PFSK-1 (cell line): Measurements from ENCODE around the gene KCNQ5.

Experiments
- FOXP2 ChIP-seq: optimal IDR thresholded peaks from 2 replicates; pipeline ENCODE3; 2011; ENCODE audit warnings: borderline replicate concordance, control low read depth, inconsistent platforms; ENCODE audit not compliant: insufficient read depth; ENCODE audit errors: extremely low read length, extremely low read depth
- POLR2AphosphoS5 ChIP-seq: IDR thresholded peaks from 2 replicates; pipeline ENCODE4 v1.6.1; 2012; ENCODE audit warnings: low read depth, mild to moderate bottlenecking, control low read depth, low read length, moderate library complexity
- SIN3A ChIP-seq: IDR thresholded peaks from 2 replicates; pipeline ENCODE4 v1.6.1; 2012; ENCODE audit warnings: mild to moderate bottlenecking, low read length, moderate library complexity, borderline replicate concordance; ENCODE audit not compliant: insufficient read depth
- TAF1 ChIP-seq: IDR thresholded peaks from 2 replicates; pipeline ENCODE4 v1.6.1; 2012; ENCODE audit warnings: low read length, control low read depth, borderline replicate concordance; ENCODE audit not compliant: insufficient read depth
- TF ChIP-seq, protein P1 (sequence below), 2 experiments: IDR thresholded peaks; 2 replicates each; pipeline versions ENCODE4 v1.6.1 to v1.8.0; 2011 to 2012; ENCODE audit warnings: low read depth in 2 of 2, low read length in 2 of 2, control low read depth in 1 of 2, inconsistent platforms in 1 of 2, mild to moderate bottlenecking in 1 of 2, moderate library complexity in 1 of 2; ENCODE audit not compliant: insufficient read depth in 1 of 2

KCNQ5 gene

DNA sequence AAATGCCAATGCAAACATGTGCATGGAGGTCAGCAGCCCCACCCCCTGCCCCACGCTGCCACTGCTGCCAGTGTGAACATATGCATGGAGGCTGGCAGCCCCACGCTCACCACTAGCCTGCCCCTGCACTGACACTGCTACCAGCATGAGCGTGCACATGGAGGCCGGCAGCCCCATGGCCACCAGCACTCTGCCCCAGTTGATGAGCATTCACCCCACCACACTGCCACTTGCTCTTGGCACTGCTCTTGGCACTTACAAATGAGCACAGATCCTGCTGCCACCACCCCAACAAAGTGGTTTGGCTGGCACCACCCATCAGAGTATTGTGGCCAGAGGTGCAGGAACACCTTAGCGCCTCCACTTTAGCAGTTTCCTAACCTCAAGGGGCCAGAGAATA, 429.3 kb downstream of the KCNQ5 start:
- no peak for TF ChIP-seq FOXP2
- TF ChIP-seq SIN3A: no peak
- TF ChIP-seq, protein P1, sequence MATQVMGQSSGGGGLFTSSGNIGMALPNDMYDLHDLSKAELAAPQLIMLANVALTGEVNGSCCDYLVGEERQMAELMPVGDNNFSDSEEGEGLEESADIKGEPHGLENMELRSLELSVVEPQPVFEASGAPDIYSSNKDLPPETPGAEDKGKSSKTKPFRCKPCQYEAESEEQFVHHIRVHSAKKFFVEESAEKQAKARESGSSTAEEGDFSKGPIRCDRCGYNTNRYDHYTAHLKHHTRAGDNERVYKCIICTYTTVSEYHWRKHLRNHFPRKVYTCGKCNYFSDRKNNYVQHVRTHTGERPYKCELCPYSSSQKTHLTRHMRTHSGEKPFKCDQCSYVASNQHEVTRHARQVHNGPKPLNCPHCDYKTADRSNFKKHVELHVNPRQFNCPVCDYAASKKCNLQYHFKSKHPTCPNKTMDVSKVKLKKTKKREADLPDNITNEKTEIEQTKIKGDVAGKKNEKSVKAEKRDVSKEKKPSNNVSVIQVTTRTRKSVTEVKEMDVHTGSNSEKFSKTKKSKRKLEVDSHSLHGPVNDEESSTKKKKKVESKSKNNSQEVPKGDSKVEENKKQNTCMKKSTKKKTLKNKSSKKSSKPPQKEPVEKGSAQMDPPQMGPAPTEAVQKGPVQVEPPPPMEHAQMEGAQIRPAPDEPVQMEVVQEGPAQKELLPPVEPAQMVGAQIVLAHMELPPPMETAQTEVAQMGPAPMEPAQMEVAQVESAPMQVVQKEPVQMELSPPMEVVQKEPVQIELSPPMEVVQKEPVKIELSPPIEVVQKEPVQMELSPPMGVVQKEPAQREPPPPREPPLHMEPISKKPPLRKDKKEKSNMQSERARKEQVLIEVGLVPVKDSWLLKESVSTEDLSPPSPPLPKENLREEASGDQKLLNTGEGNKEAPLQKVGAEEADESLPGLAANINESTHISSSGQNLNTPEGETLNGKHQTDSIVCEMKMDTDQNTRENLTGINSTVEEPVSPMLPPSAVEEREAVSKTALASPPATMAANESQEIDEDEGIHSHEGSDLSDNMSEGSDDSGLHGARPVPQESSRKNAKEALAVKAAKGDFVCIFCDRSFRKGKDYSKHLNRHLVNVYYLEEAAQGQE (IDR thresholded peaks at IDR 0.05; ENCODE audit: insufficient read depth in 1 of 2, low read depth in 2 of 2, low read length in 2 of 2): no peak
- no peak for TF ChIP-seq TAF1
- TF ChIP-seq POLR2AphosphoS5: no peak

GRCh38 chr6:73054958-73055357, 433.1 kb downstream of the KCNQ5 start:
- TF ChIP-seq TAF1 (no peak), FOXP2 (no peak), SIN3A (no peak), POLR2AphosphoS5 (no peak)
- TF ChIP-seq, protein P1 (IDR thresholded peaks at IDR 0.05; ENCODE audit: insufficient read depth in 1 of 2, low read depth in 2 of 2, low read length in 2 of 2): no peak

GRCh38 chr6:73058736-73059135, 436.9 kb downstream of the KCNQ5 start:
- TF ChIP-seq TAF1: no peak
- TF ChIP-seq SIN3A: no peak
- no peak for TF ChIP-seq FOXP2
- no peak for TF ChIP-seq POLR2AphosphoS5
- TF ChIP-seq, protein P1 (IDR thresholded peaks at IDR 0.05; ENCODE audit: insufficient read depth in 1 of 2, low read depth in 2 of 2, low read length in 2 of 2): no peak

- TF ChIP-seq, protein P1 (IDR thresholded peaks at IDR 0.05; ENCODE audit: insufficient read depth in 1 of 2, low read depth in 2 of 2, low read length in 2 of 2): no peak
- TF ChIP-seq TAF1: no peak
- TF ChIP-seq POLR2AphosphoS5: no peak
- no peak for TF ChIP-seq SIN3A
- TF ChIP-seq FOXP2: no peak
Measured at GRCh38 chr6:73062130-73062529, 440.3 kb downstream of the KCNQ5 start.

DNA sequence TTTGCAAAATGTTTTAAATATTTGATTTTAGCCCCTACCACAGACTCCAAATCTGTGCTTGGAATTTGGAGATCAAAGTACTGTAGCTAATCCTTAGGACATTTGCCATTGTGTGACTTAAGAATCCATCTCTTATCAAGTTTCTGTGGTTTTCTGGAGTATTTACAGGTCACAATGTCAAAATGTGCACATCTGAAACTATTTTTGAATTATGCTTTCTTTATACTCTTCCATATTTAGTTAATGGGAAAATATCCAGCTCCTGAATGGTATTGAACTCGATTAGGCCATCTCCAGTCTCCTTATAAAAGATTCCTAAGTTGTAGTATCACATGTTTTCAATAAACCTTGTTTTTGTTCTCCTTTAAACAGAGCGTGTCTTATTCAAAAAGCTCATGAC, 441.0 kb downstream of the KCNQ5 start:
- no peak for TF ChIP-seq POLR2AphosphoS5
- TF ChIP-seq SIN3A: no peak
- TF ChIP-seq, protein P1 (IDR thresholded peaks at IDR 0.05; ENCODE audit: insufficient read depth in 1 of 2, low read depth in 2 of 2, low read length in 2 of 2): no peak
- TF ChIP-seq TAF1: no peak
- no peak for TF ChIP-seq FOXP2
